H9 (cell line): ENCODE measurements around the gene MGP. TPM values are rescaled to one million over a fixed set of nuclear protein-coding genes. Genes with fewer than 3 reads are reported as not detected.
A peak's percentile ranks its signal among the peaks of the same experiment; 100 is the strongest.

Experiments used
- DNase-seq: peaks from one replicate; pipeline ENCODE4 v3.0.0-alpha.2; 2017
- H2AFZ ChIP-seq: one replicate; pipeline ENCODE4 v1.6.1; 2013; ENCODE audit warnings: mild to moderate bottlenecking, low read length, control low read depth, moderate library complexity
- H2AK5ac ChIP-seq: 2 replicates; pipeline ENCODE4 v1.6.1; 2013; ENCODE audit warnings: low read length, control low read depth, mixed read lengths; ENCODE audit not compliant: insufficient read length
- H2BK120ac ChIP-seq: one replicate; pipeline ENCODE4 v1.6.1; 2013; ENCODE audit warnings: low read depth, mild to moderate bottlenecking, low read length, control low read depth, inconsistent platforms; ENCODE audit not compliant: poor library complexity, severe bottlenecking
- H2BK12ac ChIP-seq: 2 replicates; pipeline ENCODE4 v1.6.1; 2013; ENCODE audit warnings: low read length, control low read depth, mixed read lengths, low read depth; ENCODE audit not compliant: insufficient read length
- H2BK15ac ChIP-seq: 2 replicates; pipeline ENCODE4 v1.6.1; 2013; ENCODE audit warnings: low read depth, low read length, control low read depth
- H2BK20ac ChIP-seq: one replicate; pipeline ENCODE4 v1.6.1; 2013; ENCODE audit warnings: low read depth, mild to moderate bottlenecking, low read length, control low read depth, inconsistent platforms; ENCODE audit not compliant: poor library complexity, severe bottlenecking
- H2BK5ac ChIP-seq: 2 replicates; pipeline ENCODE4 v1.6.1; 2013; ENCODE audit warnings: low read length, control low read depth, mixed read lengths; ENCODE audit not compliant: insufficient read length
- H3K14ac ChIP-seq: 2 replicates; pipeline ENCODE4 v1.6.1; 2013; ENCODE audit warnings: low read length, control low read depth; ENCODE audit not compliant: insufficient read depth
- H3K18ac ChIP-seq: 2 replicates; pipeline ENCODE4 v1.6.1; 2013; ENCODE audit warnings: low read depth, mild to moderate bottlenecking, mixed read lengths, low read length, control low read depth; ENCODE audit not compliant: insufficient read length
- H3K23ac ChIP-seq: 2 replicates; pipeline ENCODE4 v1.6.1; 2013; ENCODE audit warnings: low read length, control low read depth, mixed read lengths, low read depth; ENCODE audit not compliant: insufficient read length
- H3K23me2 ChIP-seq: 2 replicates; pipeline ENCODE4 v1.6.1; 2013; ENCODE audit warnings: low read depth, mild to moderate bottlenecking, mixed read lengths, low read length, control low read depth; ENCODE audit not compliant: insufficient read length, poor library complexity, severe bottlenecking
- H3K27ac ChIP-seq: 2 replicates; pipeline ENCODE4 v1.5.1; 2013; ENCODE audit warnings: low read length, control low read depth, mixed read lengths, low read depth; ENCODE audit not compliant: insufficient read length
- H3K27me3 ChIP-seq: 2 replicates; pipeline ENCODE4 v1.6.1; 2013; ENCODE audit warnings: low read length, control low read depth, inconsistent platforms; ENCODE audit not compliant: insufficient read depth
- H3K4ac ChIP-seq: 2 replicates; pipeline ENCODE4 v1.6.1; 2013; ENCODE audit warnings: low read depth, mild to moderate bottlenecking, control low read depth, inconsistent platforms, low read length, moderate library complexity
- H3K4me1 ChIP-seq: 2 replicates; pipeline ENCODE4 v1.6.1; 2013; ENCODE audit warnings: low read length, control low read depth, inconsistent platforms; ENCODE audit not compliant: insufficient read depth
- H3K4me2 ChIP-seq: 2 replicates; pipeline ENCODE4 v1.6.1; 2013; ENCODE audit warnings: low read length, control low read depth, mixed read lengths; ENCODE audit not compliant: insufficient read length, insufficient read depth
- H3K56ac ChIP-seq: 2 replicates; pipeline ENCODE4 v1.6.1; 2013; ENCODE audit warnings: low read depth, mild to moderate bottlenecking, mixed read lengths, low read length, control low read depth; ENCODE audit not compliant: insufficient read length
- H3K79me1 ChIP-seq: 2 replicates; pipeline ENCODE4 v1.6.1; 2013; ENCODE audit warnings: low read depth, mild to moderate bottlenecking, moderate library complexity, low read length, control low read depth, inconsistent platforms; ENCODE audit not compliant: insufficient read depth, poor library complexity, severe bottlenecking
- H3K79me2 ChIP-seq: 2 replicates; pipeline ENCODE4 v1.6.1; 2013; ENCODE audit warnings: low read length, control low read depth, inconsistent platforms; ENCODE audit not compliant: insufficient read depth
- H3K9ac ChIP-seq: 2 replicates; pipeline ENCODE4 v1.6.1; 2013; ENCODE audit warnings: low read length, control low read depth, mixed read lengths; ENCODE audit not compliant: insufficient read length; ENCODE audit errors: extremely low read depth
- H3K9me3 ChIP-seq: one replicate; pipeline ENCODE4 v1.6.1; 2013; ENCODE audit warnings: low read depth, low read length, inconsistent platforms; ENCODE audit not compliant: control insufficient read depth
- H3T11ph ChIP-seq: one replicate; pipeline ENCODE4 v1.6.1; 2013; ENCODE audit warnings: mild to moderate bottlenecking, low read length, control low read depth, inconsistent platforms
- H4K20me1 ChIP-seq: one replicate; pipeline ENCODE4 v1.6.1; 2013; ENCODE audit not compliant: control insufficient read depth, insufficient read length, insufficient read depth
- H4K5ac ChIP-seq: 2 replicates; pipeline ENCODE4 v1.6.1; 2013; ENCODE audit warnings: low read depth, mild to moderate bottlenecking, mixed read lengths, low read length, control low read depth; ENCODE audit not compliant: insufficient read length
- H4K8ac ChIP-seq: replicated peaks from 2 replicates; pipeline ENCODE4 v1.6.1; 2013; ENCODE audit warnings: low read length, control low read depth, mixed read lengths, low read depth; ENCODE audit not compliant: insufficient read length
- H4K91ac ChIP-seq: 2 replicates; pipeline ENCODE4 v1.6.1; 2013; ENCODE audit warnings: low read depth, mild to moderate bottlenecking, moderate library complexity, mixed read lengths, low read length, control low read depth; ENCODE audit not compliant: insufficient read length
- H3K27ac Mint-ChIP-seq, 3 experiments: 2 replicates in 2 of 3; 3 replicates in 1 of 3; pipeline ENCODE4 v1.8.0; 2020 to 2021; ENCODE audit warnings: mixed read lengths in 3 of 3, mild to moderate bottlenecking in 1 of 3, moderate library complexity in 1 of 3
- H3K27me3 Mint-ChIP-seq: 2 replicates; pipeline ENCODE4 v1.8.0; 2021; ENCODE audit warnings: low read depth, mild to moderate bottlenecking, moderate library complexity, mixed read lengths
- H3K36me3 Mint-ChIP-seq, 3 experiments: 2 replicates in 2 of 3; 3 replicates in 1 of 3; pipeline ENCODE4 v1.8.0; 2020 to 2021; ENCODE audit warnings: low read depth in 3 of 3, mixed read lengths in 3 of 3; ENCODE audit not compliant: insufficient read depth in 1 of 3
- H3K4me1 Mint-ChIP-seq, 2 experiments: 2 replicates each; pipeline ENCODE4 v1.8.0; 2020; ENCODE audit warnings: mixed read lengths in 2 of 2
- H3K4me3 Mint-ChIP-seq, 2 experiments: 2 replicates in 1 of 2; 3 replicates in 1 of 2; pipeline ENCODE4 v1.8.0; 2020 to 2021; ENCODE audit warnings: mild to moderate bottlenecking in 2 of 2, mixed read lengths in 2 of 2, moderate library complexity in 1 of 2
- H3K9me3 Mint-ChIP-seq, 2 experiments: 2 replicates in 1 of 2; 3 replicates in 1 of 2; pipeline ENCODE4 v1.8.0; 2020; ENCODE audit warnings: mild to moderate bottlenecking in 2 of 2, mixed read lengths in 2 of 2, moderate library complexity in 1 of 2
- CTCF ChIP-seq: fragments of 200-600 bp; sonication (generic); conservative IDR thresholded peaks from 3 replicates; pipeline ENCODE4 v1.8.0; 2021; ENCODE audit warnings: antibody characterized with exemption, mild to moderate bottlenecking
- WGBS: extraction: QIAGEN DNeasy Blood & Tissue Kit; methylation state at CpG from one replicate; pipeline ENCODE4 v1.1.7; 2013; ENCODE audit warnings: missing lambda C conversion rate, low lambda C conversion rate, mixed read lengths; ENCODE audit not compliant: insufficient read length; ENCODE audit errors: extremely low coverage; 5-methylcytosine and 5-hydroxymethylcytosine counted together
- total RNA-seq: library from RNA; stranded (reverse); gene quantifications from 2 replicates; pipeline ENCODE4 v1.2.1, GENCODE V29; 2021

MGP gene
- total RNA-seq, 1 experiment from 2014 or later: not detected

- H3K14ac ChIP-seq: no peak overlapping the region
- H2BK5ac ChIP-seq: no peak overlapping the region
- no peaks in the 10 kb centered on the region for H3K79me1 ChIP-seq
- no peak overlapping the region for H4K5ac ChIP-seq
- peak; percentile 19; the same call in 1 of the 3 replicates for TF ChIP-seq CTCF
- no peak overlapping the region for H3T11ph ChIP-seq
- no peaks in the 10 kb centered on the region for H4K20me1 ChIP-seq
- no peak overlapping the region for H4K8ac ChIP-seq
- H3K4ac ChIP-seq: no peak overlapping the region
- no peak overlapping the region for H2BK120ac ChIP-seq
- no peaks in the 10 kb centered on the region for H3K23me2 ChIP-seq
- H3K18ac ChIP-seq: no peak overlapping the region
- H3K36me3 Mint-ChIP-seq: no peaks in the 10 kb centered on the region
- H3K27me3 Mint-ChIP-seq: no peaks in the 10 kb centered on the region
- no peak overlapping the region for H2AK5ac ChIP-seq
- no peaks in the 10 kb centered on the region for H3K9me3 Mint-ChIP-seq
- H3K56ac ChIP-seq: no peak overlapping the region
- peaks cover 2% of the 10 kb centered on the region; the same call in 1 of the 2 replicates for H3K4me1 ChIP-seq
- no peaks in the 10 kb centered on the region for H3K9me3 ChIP-seq
- WGBS: no CpG with 5 or more reads among the region's 7 CpGs
- H3K79me2 ChIP-seq: no peaks in the 10 kb centered on the region
- peaks cover 6 to 13% of the 10 kb centered on the region in 2 experiments; a peak in 3 of 4 replicates for H3K4me1 Mint-ChIP-seq
- H2BK12ac ChIP-seq: no peak overlapping the region
- H2BK15ac ChIP-seq: no peak overlapping the region
- no peak overlapping the region for H2BK20ac ChIP-seq
- H3K4me2 ChIP-seq: no peak overlapping the region
- no peak overlapping the region for H4K91ac ChIP-seq
- no peaks in the 10 kb centered on the region for H3K27me3 ChIP-seq
- no peak overlapping the region for H3K27ac ChIP-seq
- no peak for DNase-seq
- H3K23ac ChIP-seq: no peak overlapping the region
- no peak overlapping the region; a peak in 1 of 7 replicates for H3K27ac Mint-ChIP-seq
- no peak overlapping the region for H3K4me3 Mint-ChIP-seq
- H3K9ac ChIP-seq: no peak overlapping the region
- H2AFZ ChIP-seq: no peak overlapping the region
These were observed 7.3 kb upstream of the MGP start for GRCh38 chr12:14892726-14893505.
